Choroid plexus epithelial cell (primary cell): ENCODE measurements around the gene GALNT13.

Experiments
- DNase-seq: peaks from one replicate; pipeline ENCODE4 v3.0.0-alpha.2; 2010; ENCODE audit warnings: low read depth
- H3K4me3 ChIP-seq: 2 replicates; pipeline ENCODE4 v1.5.1; 2011; ENCODE audit warnings: low read depth, mild to moderate bottlenecking, control low read depth, low read length, moderate library complexity
- TF ChIP-seq, protein P1 (sequence below): conservative IDR thresholded peaks from 2 replicates; pipeline ENCODE4 v1.5.1; 2011; ENCODE audit warnings: low read depth, mild to moderate bottlenecking, control low read depth, inconsistent platforms, low read length, moderate library complexity

GALNT13 gene

DNA sequence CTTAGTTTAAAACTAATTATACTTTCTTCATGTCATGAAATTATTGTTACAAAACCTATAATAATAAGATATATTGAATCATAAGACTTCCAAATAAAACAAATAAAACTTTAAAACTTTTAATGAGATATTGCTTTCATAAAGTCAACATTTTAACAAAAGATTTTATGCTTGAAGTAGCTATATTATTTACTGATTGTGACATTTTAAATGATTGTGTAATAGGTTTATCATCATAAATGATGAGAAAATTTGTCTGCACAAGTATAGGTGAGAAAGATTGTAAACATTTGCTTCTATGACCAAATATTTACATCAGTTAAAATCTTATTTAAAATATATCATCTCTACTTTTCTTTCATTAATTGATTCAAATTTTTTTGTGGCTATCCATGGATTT is 5.1 kb upstream of the GALNT13 start:
- no peak for DNase-seq
- TF ChIP-seq, protein P1, sequence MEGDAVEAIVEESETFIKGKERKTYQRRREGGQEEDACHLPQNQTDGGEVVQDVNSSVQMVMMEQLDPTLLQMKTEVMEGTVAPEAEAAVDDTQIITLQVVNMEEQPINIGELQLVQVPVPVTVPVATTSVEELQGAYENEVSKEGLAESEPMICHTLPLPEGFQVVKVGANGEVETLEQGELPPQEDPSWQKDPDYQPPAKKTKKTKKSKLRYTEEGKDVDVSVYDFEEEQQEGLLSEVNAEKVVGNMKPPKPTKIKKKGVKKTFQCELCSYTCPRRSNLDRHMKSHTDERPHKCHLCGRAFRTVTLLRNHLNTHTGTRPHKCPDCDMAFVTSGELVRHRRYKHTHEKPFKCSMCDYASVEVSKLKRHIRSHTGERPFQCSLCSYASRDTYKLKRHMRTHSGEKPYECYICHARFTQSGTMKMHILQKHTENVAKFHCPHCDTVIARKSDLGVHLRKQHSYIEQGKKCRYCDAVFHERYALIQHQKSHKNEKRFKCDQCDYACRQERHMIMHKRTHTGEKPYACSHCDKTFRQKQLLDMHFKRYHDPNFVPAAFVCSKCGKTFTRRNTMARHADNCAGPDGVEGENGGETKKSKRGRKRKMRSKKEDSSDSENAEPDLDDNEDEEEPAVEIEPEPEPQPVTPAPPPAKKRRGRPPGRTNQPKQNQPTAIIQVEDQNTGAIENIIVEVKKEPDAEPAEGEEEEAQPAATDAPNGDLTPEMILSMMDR = no peak
- no peak overlapping the region for H3K4me3 ChIP-seq

DNA sequence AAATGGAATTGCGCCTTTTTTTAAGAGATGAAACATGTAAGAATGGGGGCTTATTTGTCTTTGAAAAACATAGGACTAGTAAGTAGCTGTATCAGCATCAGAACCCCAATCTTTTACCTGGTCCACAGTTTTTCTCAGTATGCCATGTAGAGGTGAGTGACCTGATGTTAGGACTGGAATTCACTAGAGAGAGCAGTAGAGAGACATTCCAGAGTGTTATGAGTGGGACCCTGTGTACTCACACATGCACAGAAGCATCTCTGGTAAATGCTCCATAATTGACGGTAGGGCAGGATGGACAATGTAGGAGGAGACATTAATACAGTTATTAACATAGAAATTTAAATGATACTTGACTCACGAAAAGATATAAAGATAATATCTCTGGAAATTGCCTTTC is 1.4 kb upstream of the GALNT13 start:
- TF ChIP-seq, protein P1 = no peak
- DNase-seq = no peak
- no peak overlapping the region for H3K4me3 ChIP-seq

DNA sequence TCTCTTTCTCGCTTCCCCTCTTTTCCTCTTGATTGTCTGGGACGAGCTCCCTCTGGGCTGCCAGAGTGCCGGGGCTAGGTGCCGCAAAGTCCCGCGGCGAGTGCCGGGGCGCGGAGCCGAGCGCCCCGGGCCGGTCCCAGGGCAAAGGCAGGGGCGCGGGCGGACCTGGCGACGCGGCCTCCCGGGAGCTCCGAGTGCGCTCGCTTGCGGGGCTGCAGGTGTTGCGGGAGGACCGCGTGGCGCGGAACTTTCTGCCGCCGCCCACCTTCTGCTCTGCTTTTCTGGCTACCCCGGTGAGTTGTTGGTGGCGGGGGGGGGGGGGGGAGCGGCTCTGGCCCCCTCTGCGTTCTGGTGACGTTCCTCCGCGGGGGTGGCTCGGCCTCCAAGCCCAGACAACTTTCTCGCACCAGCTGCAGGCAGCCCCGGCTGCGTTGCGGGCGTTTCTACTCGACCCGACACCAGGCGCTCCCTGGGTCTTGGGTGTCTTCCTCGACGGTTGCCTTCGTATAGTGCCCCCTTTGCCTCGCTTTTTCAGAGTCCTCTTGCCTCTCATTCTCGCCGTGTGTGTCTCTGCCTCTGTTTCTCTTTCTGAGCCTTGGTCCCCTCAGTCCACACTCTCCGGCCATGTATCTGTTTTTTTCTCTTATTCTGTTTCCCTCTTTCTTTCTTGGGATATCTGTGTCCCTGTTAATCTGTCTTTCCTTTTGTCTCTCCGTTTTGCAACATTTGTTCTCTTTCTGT is 759 bp downstream of the GALNT13 start:
- DNase-seq = no peak
- no peak overlapping the region for H3K4me3 ChIP-seq
- TF ChIP-seq, protein P1 = no peak

DNA sequence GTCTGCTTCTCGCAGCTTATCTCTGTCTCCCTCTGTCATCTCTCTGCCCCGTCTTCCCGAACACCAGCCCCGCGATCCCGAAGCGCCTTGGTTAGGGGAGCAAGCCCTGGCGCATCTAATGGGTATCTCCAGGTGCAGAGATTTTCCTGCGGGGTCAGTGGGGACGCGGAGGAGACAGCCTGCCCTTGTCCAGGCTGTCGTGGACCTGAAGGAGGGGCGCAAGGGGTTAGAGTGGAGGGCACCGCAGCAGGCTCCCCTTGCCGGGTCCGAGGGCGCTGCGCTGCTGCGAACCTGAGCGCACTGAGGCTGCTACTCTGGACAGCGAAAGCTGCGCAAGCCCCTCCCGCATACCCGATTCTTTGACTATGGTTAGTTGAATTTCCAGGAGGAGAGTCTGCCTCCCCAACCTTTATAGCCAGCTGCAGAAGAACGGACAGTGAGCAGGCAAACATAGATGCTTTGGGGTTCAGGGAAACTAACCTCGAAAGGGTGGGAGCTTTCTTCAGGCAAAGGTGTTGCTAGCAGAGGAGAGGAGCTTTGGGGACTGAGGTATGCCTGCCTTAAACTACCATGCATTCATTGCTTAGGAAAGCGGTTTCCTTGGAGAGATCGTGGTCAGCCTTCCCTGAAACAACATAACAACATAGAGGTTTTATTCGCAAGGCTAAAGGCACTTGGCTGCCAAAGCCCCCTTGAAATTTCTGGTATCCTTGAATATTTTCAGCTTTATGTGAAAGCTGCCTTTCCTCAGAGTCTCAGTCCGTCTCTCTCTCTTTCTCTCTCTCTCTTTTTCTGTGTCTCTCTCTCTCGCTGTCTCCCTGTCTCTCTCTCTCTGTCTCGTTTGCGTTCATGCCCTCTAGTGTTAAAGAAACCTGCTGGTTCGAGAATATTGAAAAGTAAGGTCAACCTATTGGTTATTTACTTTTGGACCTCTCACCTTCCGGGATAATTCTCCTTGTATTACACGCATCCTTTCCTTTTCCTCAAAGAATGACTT is 1.6 kb downstream of the GALNT13 start:
- DNase-seq = no peak
- TF ChIP-seq, protein P1 = no peak
- H3K4me3 ChIP-seq = no peak overlapping the region

DNA sequence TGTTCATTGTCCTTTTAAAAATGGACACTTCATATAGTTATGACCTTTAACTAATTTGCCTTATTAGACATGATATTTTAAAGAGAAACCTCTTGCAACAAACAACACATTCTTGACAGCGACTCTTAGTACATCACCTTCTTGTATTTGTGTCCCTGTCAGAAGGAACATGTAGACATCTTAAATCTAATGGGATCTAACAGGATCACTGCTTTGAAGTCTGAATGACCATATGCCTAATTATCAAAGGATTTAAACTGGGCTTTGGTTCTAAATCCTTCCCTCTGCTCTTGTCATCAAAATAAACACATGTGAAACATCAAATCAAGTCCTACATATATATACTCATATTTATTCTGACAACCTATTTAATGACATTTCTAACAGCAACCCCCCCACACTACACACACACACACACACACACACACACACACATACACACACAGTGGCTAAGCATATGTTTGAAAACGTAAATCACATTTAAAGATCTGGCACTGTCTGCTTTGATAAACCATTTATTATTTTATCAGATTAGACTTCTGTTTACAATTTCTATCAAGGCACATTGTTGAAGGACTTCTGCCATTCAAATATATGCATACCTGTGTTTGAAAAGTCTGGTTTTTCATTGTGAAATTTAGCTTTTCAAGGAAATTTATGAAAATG is 4.2 kb downstream of the GALNT13 start:
- TF ChIP-seq, protein P1 = no peak
- H3K4me3 ChIP-seq = no peak overlapping the region
- no peak for DNase-seq

DNA sequence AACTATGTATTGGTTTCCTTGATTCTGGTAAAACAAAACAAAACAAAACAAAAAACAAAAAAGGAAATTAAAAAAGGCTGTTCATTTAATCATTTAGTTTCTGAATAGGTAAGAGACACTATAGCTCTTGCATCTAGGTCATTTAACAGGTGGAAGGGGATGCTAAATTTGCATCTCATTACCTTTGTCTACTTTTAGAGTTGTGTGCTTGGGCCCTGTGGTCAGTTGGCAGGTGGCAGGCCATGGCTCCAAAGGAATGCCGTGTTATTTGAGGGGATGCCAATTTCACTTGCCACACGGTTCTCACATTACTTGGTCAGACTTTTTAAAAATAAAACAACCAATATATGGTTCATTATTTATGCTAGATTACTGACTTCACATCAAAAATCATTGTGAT is 9.2 kb downstream of the GALNT13 start:
- H3K4me3 ChIP-seq = no peak overlapping the region
- no peak for DNase-seq
- TF ChIP-seq, protein P1 = no peak
